ENCODE results near the gene PRKCZ. TPM values are rescaled to one million over a fixed set of nuclear protein-coding genes. Genes with fewer than 3 reads are reported as not detected.

PRKCZ gene
- total and polyA plus RNA-seq, 7 donors, result 0.07 to 2.3 (median 0.42) TPM; not detected in 1

GRCh38 chr1:2202008-2202575, 151.9 kb downstream of the PRKCZ start:
- TF ChIP-seq, protein P1, sequence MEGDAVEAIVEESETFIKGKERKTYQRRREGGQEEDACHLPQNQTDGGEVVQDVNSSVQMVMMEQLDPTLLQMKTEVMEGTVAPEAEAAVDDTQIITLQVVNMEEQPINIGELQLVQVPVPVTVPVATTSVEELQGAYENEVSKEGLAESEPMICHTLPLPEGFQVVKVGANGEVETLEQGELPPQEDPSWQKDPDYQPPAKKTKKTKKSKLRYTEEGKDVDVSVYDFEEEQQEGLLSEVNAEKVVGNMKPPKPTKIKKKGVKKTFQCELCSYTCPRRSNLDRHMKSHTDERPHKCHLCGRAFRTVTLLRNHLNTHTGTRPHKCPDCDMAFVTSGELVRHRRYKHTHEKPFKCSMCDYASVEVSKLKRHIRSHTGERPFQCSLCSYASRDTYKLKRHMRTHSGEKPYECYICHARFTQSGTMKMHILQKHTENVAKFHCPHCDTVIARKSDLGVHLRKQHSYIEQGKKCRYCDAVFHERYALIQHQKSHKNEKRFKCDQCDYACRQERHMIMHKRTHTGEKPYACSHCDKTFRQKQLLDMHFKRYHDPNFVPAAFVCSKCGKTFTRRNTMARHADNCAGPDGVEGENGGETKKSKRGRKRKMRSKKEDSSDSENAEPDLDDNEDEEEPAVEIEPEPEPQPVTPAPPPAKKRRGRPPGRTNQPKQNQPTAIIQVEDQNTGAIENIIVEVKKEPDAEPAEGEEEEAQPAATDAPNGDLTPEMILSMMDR (IDR thresholded peaks at IDR 0.05), result no peak
- intact Hi-C loops (cut with DNase I), result no loop called here
- Histone ChIP-seq H3K9me3 (no peaks in the 10 kb centered on the region), H3K4me3 (no peak overlapping the region), H3K4me1 (peaks cover 26% of the 10 kb centered on the region), H3K27me3 (ENCODE audit: insufficient read depth in 3 of 3, low read length in 2 of 3) (no peaks in the 10 kb centered on the region), H3K27ac (no peak overlapping the region), H3K36me3 (ENCODE audit: insufficient read depth in 1 of 2, low read depth in 1 of 2) (no peaks in the 10 kb centered on the region)
- DNase-seq (no peak), ATAC-seq (no peak)
- WGBS, 3 donors, result 87 to 92% (median 90%) methylated on average over 9 of the region's 9 CpGs

DNA sequence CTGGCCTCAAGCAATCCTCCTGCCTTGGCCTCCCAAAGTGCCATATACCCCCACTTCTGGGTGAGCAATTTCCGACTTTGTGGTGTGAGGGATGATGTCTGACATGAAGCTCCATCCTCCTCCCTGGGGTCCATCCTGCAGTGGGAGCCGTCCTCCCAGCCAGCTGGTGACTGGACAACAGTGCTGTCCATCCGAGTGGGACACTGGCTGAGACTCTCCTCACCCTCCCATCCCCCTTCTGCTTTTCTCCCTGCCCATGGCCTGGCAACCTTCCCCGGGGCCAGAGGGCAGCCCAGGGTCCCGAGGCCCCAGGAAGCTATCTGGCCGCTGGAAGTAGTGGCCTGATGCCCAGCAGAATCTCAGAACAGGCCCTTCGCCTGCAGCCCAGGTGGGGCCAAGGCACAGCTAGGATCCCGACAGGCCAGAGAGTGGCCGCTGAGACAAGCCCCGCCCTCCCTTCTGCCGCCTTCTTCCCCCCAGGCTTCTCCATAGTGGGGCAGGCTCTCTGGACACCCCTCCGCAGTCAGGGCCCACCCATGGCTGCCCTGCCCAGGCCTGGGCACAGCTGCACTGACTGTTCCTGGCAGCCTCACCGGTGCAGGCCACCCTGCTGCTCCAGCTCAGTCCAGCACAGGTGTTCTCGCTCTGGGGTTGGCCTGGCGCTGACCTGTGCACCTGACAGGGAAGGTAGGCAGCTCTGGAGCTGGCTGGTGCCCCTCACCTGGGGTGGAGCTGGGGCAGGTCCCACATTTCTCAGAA, 152.8 kb downstream of the PRKCZ start:
- no peaks in the 10 kb centered on the region for H3K9me3 ChIP-seq
- no peak for ATAC-seq
- WGBS, 3 donors, result 80 to 87% (median 84%) methylated on average over 13 to 15 of the region's 15 CpGs
- TF ChIP-seq, protein P1 (IDR thresholded peaks at IDR 0.05), result no peak
- no peaks in the 10 kb centered on the region for H3K27me3 ChIP-seq (ENCODE audit: insufficient read depth in 3 of 3, low read length in 2 of 3)
- no peak for DNase-seq
- intact Hi-C loops (cut with DNase I), result no loop called here
- no peaks in the 10 kb centered on the region for H3K36me3 ChIP-seq (ENCODE audit: insufficient read depth in 1 of 2, low read depth in 1 of 2)
- H3K27ac ChIP-seq, result no peak overlapping the region
- peaks cover 31% of the 10 kb centered on the region for H3K4me1 ChIP-seq
- no peak overlapping the region for H3K4me3 ChIP-seq

GRCh38 chr1:2203671-2204414, 153.6 kb downstream of the PRKCZ start:
- H3K9me3 ChIP-seq, result no peaks in the 10 kb centered on the region
- H3K27me3 ChIP-seq (ENCODE audit: insufficient read depth in 3 of 3, low read length in 2 of 3), result no peaks in the 10 kb centered on the region
- H3K36me3 ChIP-seq (ENCODE audit: insufficient read depth in 1 of 2, low read depth in 1 of 2), result no peaks in the 10 kb centered on the region
- H3K4me3 ChIP-seq, result peak overlapping the region; percentile 69
- DNase-seq (no peak), ATAC-seq (peak in 1 of 4 donors; percentile 0)
- 56 to 66% (median 57%) methylated on average over 24 to 25 of the region's 25 CpGs for WGBS, 3 donors
- peak overlapping the region; percentile 71 for H3K27ac ChIP-seq
- intact Hi-C loops (cut with DNase I), result no loop called here
- H3K4me1 ChIP-seq, result peaks cover 30% of the 10 kb centered on the region
- TF ChIP-seq, protein P1 (IDR thresholded peaks at IDR 0.05), result no peak

DNA sequence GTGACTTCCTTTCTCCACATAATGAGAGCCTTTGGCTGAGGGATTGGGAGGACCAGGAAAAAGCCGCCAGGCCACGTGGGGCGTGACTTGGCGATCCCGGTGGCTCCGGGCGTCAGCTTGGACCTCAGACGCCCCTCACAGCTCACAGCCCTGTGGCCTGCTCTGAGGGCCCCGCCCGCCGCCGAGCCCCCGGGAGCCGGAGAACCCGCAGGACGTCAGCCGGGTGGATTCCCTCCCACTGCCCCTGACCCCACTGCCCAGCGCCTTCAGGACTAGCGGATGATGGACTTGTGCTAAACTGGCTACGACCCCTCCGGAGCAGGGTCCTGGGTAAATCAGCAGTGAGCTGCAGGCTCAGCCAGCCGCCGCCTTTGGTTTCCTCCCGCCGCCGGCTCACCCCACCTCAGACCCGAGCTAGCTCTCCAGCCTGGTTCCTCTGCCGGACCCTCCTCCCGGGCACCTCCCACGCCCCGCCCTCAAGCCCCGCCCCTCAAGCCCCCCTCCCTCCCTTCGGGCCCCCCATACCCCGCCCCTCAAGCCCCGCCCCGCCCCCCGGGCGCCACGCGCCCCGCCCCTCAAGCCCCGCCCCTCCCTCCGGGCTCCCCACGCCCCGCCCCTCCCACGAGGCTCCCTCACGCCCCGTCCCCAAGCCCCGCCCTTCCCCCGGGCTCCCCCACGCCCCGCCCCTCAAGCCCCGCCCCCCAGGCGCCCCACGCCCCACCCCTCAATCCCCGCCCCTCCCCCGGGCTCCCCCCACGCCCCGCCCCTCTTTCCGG, 154.4 kb downstream of the PRKCZ start:
- TF ChIP-seq, protein P1 (IDR thresholded peaks at IDR 0.05), result no peak
- no peaks in the 10 kb centered on the region for H3K27me3 ChIP-seq (ENCODE audit: insufficient read depth in 3 of 3, low read length in 2 of 3)
- H3K4me3 ChIP-seq, result peak overlapping the region; percentile 69
- no peaks in the 10 kb centered on the region for H3K9me3 ChIP-seq
- intact Hi-C loops (cut with DNase I), result loop anchor here in 1 of 2 donors (5.0 kb wide), 1 partner anchor 113 kb away; no protein-coding TSS in a partner anchor
- H3K27ac ChIP-seq, result peak overlapping the region; percentile 71
- no peaks in the 10 kb centered on the region for H3K36me3 ChIP-seq (ENCODE audit: insufficient read depth in 1 of 2, low read depth in 1 of 2)
- peak; percentile 53 to 66 (median 60) for ATAC-seq
- peaks cover 29% of the 10 kb centered on the region for H3K4me1 ChIP-seq
- DNase-seq, result peak; percentile 83 to 91
- WGBS, 3 donors, result 0 to 1% (median 1%) methylated on average over 24 to 49 of the region's 60 CpGs

All from psoas muscle (tissue), 8 donors.